Kidney epithelial cell (primary cell): ENCODE results near the gene L3MBTL4. TPM values are rescaled to one million over a fixed set of nuclear protein-coding genes. Genes with fewer than 3 reads are reported as not detected.
"Not testable (repeated sequence)": the region's sequence is repeated elsewhere in the genome, so short reads cannot be mapped to it uniquely, and the experiment has no call there.

ENCODE experiments used
- DNase-seq: peaks from one replicate; pipeline ENCODE4 v3.0.0-alpha.2; 2010; ENCODE audit warnings: low read depth
- H3K27me3 ChIP-seq: 2 replicates; pipeline ENCODE4 v1.6.0; 2011; ENCODE audit warnings: low read length; ENCODE audit not compliant: control insufficient read depth, insufficient read depth
- H3K36me3 ChIP-seq: 2 replicates; pipeline ENCODE4 v1.5.1; 2011; ENCODE audit warnings: low read length; ENCODE audit not compliant: control insufficient read depth, insufficient read depth
- H3K4me3 ChIP-seq: 2 replicates; pipeline ENCODE4 v1.5.1; 2011; ENCODE audit warnings: low read depth, mild to moderate bottlenecking, control low read depth, low read length
- CTCF ChIP-seq: IDR thresholded peaks from 2 replicates; pipeline ENCODE4 v1.5.1; 2011; ENCODE audit warnings: mild to moderate bottlenecking, moderate library complexity, low read length, control low read depth, inconsistent platforms; ENCODE audit not compliant: insufficient read depth, poor library complexity, severe bottlenecking
- total RNA-seq: library from RNA; depleted of rRNA; stranded (reverse); fragments of >200 nt; gene quantifications from 2 replicates; pipeline ENCODE4 v1.2.3, GENCODE V29; 2015

Gene L3MBTL4
- total RNA-seq, 1 donor from 2014 or later: 9.8 TPM

- no peaks in the 10 kb centered on the region for H3K27me3 ChIP-seq
- no peak for DNase-seq
- H3K4me3 ChIP-seq: no peak overlapping the region
- no peaks in the 10 kb centered on the region for H3K36me3 ChIP-seq
- no peak for TF ChIP-seq CTCF
These were observed 214.9 kb downstream of the L3MBTL4 start for GRCh38 chr18:6199777-6200176.

- no peaks in the 10 kb centered on the region for H3K27me3 ChIP-seq
- TF ChIP-seq CTCF: no peak
- no peaks in the 10 kb centered on the region for H3K36me3 ChIP-seq
- H3K4me3 ChIP-seq: no peak overlapping the region
- no peak for DNase-seq
These were observed 216.1 kb downstream of the L3MBTL4 start for GRCh38 chr18:6198585-6198984.

- TF ChIP-seq CTCF: no peak
- H3K36me3 ChIP-seq: no peaks in the 10 kb centered on the region
- no peaks in the 10 kb centered on the region for H3K27me3 ChIP-seq
- DNase-seq: no peak
- H3K4me3 ChIP-seq: no peak overlapping the region
These were observed 220.1 kb downstream of the L3MBTL4 start for GRCh38 chr18:6194640-6195039.

- H3K27me3 ChIP-seq, H3K36me3 ChIP-seq, DNase-seq, H3K4me3 ChIP-seq: not testable (repeated sequence)
These were observed 228.9 kb downstream of the L3MBTL4 start for GRCh38 chr18:6185782-6186181.

- no peak for DNase-seq
- Histone ChIP-seq H3K27me3 (no peaks in the 10 kb centered on the region), H3K4me3 (no peak overlapping the region)
These were observed 239.5 kb downstream of the L3MBTL4 start for GRCh38 chr18:6174983-6175745.

GRCh38 chr18:6170604-6171003 is 244.1 kb downstream of the L3MBTL4 start:
- DNase-seq: no peak
- H3K4me3 ChIP-seq: no peak overlapping the region
- TF ChIP-seq CTCF: no peak
- H3K27me3 ChIP-seq: no peaks in the 10 kb centered on the region
- H3K36me3 ChIP-seq: no peaks in the 10 kb centered on the region

More at GRCh38 chr18:6174983-6175745, 239.5 kb downstream of the L3MBTL4 start:
- H3K36me3 ChIP-seq: no peaks in the 10 kb centered on the region
- no peak for TF ChIP-seq CTCF
